Right atrium auricular region (tissue), 2 donors: Measurements from ENCODE around the gene TBC1D14. TPM values are rescaled to one million over a fixed set of nuclear protein-coding genes. Genes with fewer than 3 reads are reported as not detected.
A peak's percentile ranks its signal among the peaks of the same experiment; 100 is the strongest.

Experiments
- DNase-seq: peaks from one replicate; pipeline ENCODE4 v3.0.0-alpha.2; 2019; ENCODE audit warnings: low spot score
- H3K27ac ChIP-seq, 2 donors: fragments of 200-600 bp; sonication (generic); 1 replicate in 1 of 2; 2 replicates in 1 of 2; pipeline ENCODE4 v1.5.1; 2016 to 2019
- H3K27me3 ChIP-seq, 2 donors: fragments of 200-600 bp; sonication (generic); one replicate each; pipeline versions ENCODE4 v1.5.1 to v1.6.0; 2017 to 2019
- H3K36me3 ChIP-seq: fragments of 200-600 bp; sonication (generic); one replicate; pipeline ENCODE4 v1.5.1; 2016
- H3K4me1 ChIP-seq, 2 donors: fragments of 200-600 bp; sonication (generic); one replicate each; pipeline versions ENCODE4 v1.5.1 to v1.6.0; 2017 to 2019
- H3K4me3 ChIP-seq, 2 donors: fragments of 200-600 bp; sonication (generic); 1 replicate in 1 of 2; 2 replicates in 1 of 2; pipeline ENCODE4 v1.5.1; 2017 to 2019; ENCODE audit warnings: mild to moderate bottlenecking in 1 of 2, moderate library complexity in 1 of 2
- H3K9me3 ChIP-seq, 2 donors: fragments of 200-600 bp; sonication (generic); one replicate each; pipeline ENCODE4 v1.5.1; 2019
- total RNA-seq, 2 donors: library from RNA; depleted of rRNA; stranded (reverse); fragments of >200 nt; gene quantifications; one replicate each; pipeline ENCODE4 v1.1.0, GENCODE V29; 2016
- TF ChIP-seq, protein P1 (sequence below), 2 donors: fragments of 200-600 bp; sonication (generic); IDR thresholded peaks; one replicate each; pipeline ENCODE4 v1.5.1; 2019; ENCODE audit warnings: antibody characterized with exemption in 2 of 2

The TBC1D14 gene
- total RNA-seq, 2 donors from 2014 or later: 33.7 to 34.0 TPM

DNA sequence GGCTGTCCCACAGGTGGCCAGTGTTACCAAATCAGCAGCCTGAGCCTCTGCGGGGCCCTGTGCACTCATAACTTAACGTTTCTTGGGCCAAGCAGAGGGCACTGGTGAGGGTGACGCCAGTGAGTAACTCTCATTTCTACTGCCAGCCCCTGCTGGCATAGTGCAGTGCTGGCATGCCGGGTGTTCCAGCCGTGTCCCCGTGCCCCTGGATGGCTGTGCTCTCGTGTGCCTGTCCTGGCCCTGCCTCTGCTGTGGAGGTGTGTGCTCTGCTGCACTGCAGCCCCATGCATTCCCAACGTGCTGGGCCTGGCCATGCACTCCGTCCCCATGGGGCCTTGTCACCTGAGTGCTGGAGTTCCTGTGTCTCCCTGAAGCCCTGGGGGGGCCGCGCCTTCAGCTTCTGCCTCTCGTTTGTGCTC is 14.7 kb downstream of the TBC1D14 start:
- H3K27ac ChIP-seq: peak overlapping the region in 1 of 2 donors; percentile 6
- no peaks in the 10 kb centered on the region for H3K27me3 ChIP-seq
- DNase-seq: no peak
- H3K36me3 ChIP-seq: peaks cover 22% of the 10 kb centered on the region
- H3K4me3 ChIP-seq: no peak overlapping the region
- H3K9me3 ChIP-seq: no peaks in the 10 kb centered on the region
- H3K4me1 ChIP-seq: peaks cover 0 to 29% of the 10 kb centered on the region in 2 donors
- TF ChIP-seq, protein P1, sequence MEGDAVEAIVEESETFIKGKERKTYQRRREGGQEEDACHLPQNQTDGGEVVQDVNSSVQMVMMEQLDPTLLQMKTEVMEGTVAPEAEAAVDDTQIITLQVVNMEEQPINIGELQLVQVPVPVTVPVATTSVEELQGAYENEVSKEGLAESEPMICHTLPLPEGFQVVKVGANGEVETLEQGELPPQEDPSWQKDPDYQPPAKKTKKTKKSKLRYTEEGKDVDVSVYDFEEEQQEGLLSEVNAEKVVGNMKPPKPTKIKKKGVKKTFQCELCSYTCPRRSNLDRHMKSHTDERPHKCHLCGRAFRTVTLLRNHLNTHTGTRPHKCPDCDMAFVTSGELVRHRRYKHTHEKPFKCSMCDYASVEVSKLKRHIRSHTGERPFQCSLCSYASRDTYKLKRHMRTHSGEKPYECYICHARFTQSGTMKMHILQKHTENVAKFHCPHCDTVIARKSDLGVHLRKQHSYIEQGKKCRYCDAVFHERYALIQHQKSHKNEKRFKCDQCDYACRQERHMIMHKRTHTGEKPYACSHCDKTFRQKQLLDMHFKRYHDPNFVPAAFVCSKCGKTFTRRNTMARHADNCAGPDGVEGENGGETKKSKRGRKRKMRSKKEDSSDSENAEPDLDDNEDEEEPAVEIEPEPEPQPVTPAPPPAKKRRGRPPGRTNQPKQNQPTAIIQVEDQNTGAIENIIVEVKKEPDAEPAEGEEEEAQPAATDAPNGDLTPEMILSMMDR (IDR thresholded peaks at IDR 0.05): no peak

DNA sequence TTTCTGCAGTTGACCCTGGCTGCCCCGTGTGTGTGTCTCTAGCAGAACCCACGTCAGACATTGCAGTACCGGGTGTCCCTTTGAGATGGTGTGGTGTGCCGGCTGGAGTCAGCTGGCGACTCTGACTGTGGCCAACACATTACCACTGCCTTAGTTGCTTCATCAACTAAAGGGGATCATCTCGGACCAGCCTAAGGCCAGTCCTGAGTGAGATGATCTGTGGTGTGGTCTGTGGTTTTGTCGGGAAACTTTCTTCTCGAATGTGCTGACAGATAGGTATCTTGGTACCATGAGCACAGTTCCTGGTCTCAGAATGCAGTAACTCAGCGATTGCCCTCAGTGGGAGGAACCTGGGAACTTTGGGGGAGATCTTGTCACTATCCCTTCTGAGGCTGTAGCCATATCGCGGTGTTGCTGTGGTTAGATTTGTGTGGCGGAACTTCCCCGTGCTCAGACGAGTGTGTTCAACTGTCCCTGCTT is 15.8 kb downstream of the TBC1D14 start:
- Histone ChIP-seq H3K27me3 (no peaks in the 10 kb centered on the region), H3K9me3 (no peaks in the 10 kb centered on the region), H3K4me3 (no peak overlapping the region), H3K36me3 (peaks cover 22% of the 10 kb centered on the region), H3K4me1 (peaks cover 0 to 40% of the 10 kb centered on the region in 2 donors), H3K27ac (peak overlapping the region; percentile 20 to 35)
- DNase-seq: peak; percentile 75
- TF ChIP-seq, protein P1 (IDR thresholded peaks at IDR 0.05): no peak

DNA sequence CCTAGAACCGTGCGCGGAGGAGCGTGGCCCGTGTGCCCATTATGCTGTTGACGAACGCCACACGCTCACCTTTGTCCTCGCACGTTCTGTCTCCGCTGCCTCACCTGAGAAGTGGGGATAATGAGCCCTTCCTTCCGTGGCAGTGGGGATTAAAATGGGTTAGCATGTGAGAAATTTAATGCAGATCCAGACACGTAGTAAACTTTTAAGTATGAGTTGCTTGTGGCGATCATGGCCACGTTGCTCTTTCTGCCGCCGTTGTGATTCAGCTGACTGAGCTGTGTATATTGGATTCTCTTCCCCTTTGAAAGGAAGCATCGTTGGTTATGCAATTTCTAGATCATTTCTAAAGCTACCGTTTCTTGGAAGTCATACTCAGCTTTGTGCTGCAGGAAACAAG is 16.5 kb downstream of the TBC1D14 start:
- Histone ChIP-seq H3K36me3 (peaks cover 22% of the 10 kb centered on the region), H3K27ac (peak overlapping the region; percentile 20 to 35), H3K4me3 (no peak overlapping the region), H3K4me1 (peaks cover 0 to 41% of the 10 kb centered on the region in 2 donors), H3K9me3 (no peaks in the 10 kb centered on the region), H3K27me3 (no peaks in the 10 kb centered on the region)
- TF ChIP-seq, protein P1 (IDR thresholded peaks at IDR 0.05): no peak
- DNase-seq: no peak

DNA sequence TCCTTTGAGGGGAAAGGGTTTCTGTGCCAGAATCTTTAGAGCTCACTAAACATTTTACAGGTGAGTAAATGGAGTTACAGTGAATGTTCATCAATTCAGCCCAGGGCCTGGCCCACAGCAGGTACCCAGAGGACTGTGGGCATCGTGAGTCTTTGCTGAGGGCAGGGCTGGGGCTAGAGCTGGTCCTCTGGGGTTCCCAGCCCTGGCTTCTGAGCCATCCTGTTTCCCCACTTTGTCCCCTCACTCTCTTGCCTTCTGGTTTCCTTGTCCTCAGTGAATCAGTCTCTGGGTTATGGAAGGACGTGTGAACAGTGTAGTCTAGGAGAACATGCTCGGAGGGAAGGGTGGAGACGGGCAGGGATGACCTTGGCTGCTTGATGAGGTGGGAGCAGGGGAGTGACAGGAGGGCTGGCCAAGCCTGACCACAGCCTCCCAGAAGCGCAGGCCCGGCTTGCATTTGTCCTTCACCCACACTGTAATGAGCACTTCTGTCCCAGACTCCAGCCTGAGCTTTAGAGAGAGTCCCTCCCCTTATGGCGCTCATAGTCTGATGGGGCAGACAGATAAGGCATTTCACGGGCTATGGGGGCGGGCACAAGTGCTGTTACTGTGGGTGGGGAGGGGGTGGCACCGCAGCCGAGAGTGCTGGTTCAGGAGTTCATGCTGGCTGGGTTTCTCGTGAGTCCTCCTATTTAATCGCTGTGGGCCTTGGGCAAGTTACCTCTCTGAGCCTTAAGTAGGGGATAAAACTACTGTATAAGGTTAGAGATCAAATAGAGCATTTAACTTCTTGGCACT is 17.3 kb downstream of the TBC1D14 start:
- Histone ChIP-seq H3K27ac (peak overlapping the region; percentile 16 to 48), H3K4me1 (peaks cover 0 to 41% of the 10 kb centered on the region in 2 donors)
- DNase-seq: no peak

DNA sequence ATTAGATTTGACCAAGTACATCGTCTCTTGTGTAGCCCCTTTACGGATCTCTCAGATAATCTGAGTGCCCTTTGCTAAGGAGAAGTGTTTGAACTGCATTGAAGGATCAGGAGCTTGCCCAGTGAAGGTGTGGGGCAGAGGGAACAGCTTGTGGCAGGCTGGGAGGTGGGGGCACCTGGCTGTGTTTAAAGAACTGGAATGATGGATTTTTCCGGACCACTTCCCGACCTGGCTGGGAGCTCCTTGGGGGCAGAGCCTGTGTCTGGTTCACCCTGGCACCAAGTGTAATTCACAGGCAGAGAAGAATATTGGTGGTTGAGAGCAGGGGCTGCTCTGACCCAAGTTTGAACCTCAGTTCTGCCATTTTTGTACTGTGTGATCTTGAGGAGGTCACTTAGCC is 18.5 kb downstream of the TBC1D14 start:
- H3K4me3 ChIP-seq: no peak overlapping the region
- no peak overlapping the region for H3K27ac ChIP-seq
- peaks cover 21% of the 10 kb centered on the region for H3K36me3 ChIP-seq
- no peaks in the 10 kb centered on the region for H3K9me3 ChIP-seq
- TF ChIP-seq, protein P1 (IDR thresholded peaks at IDR 0.05): no peak
- no peaks in the 10 kb centered on the region for H3K27me3 ChIP-seq
- peaks cover 0 to 41% of the 10 kb centered on the region in 2 donors for H3K4me1 ChIP-seq
- DNase-seq: no peak

More for the DNA sequence above, 17.3 kb downstream of the TBC1D14 start:
- TF ChIP-seq, protein P1 (IDR thresholded peaks at IDR 0.05): no peak
- Histone ChIP-seq H3K36me3 (peaks cover 22% of the 10 kb centered on the region), H3K9me3 (no peaks in the 10 kb centered on the region), H3K27me3 (no peaks in the 10 kb centered on the region), H3K4me3 (no peak overlapping the region)
